Spleen (tissue), 7 donors: ENCODE results near the gene MIPEP.

Source experiments
- CTCF ChIP-seq, 11 experiments: fragments of 200-600 bp in 7 of 11; fragments of 450-650 bp in 4 of 11; sonication (generic) in 4 of 11; IDR thresholded peaks in 8 of 11; conservative IDR thresholded peaks in 3 of 11; 1 replicate in 7 of 11; 2 replicates in 4 of 11; pipeline versions ENCODE4 v1.4.0 to v1.8.0; 2016 to 2021; ENCODE audit warnings: antibody characterized with exemption in 11 of 11, inconsistent platforms in 4 of 11, mild to moderate bottlenecking in 1 of 11
- POLR2A ChIP-seq, 3 donors: fragments of 450-650 bp; IDR thresholded peaks; one replicate each; pipeline ENCODE4 v1.5.1; 2017; ENCODE audit warnings: antibody characterized with exemption in 3 of 3, mild to moderate bottlenecking in 1 of 3
- POLR2AphosphoS5 ChIP-seq, 3 donors: sonication (generic); formaldehyde crosslinking; IDR thresholded peaks; one replicate each; pipeline ENCODE4 v1.5.1; 2017; ENCODE audit warnings: antibody characterized with exemption in 3 of 3
- donor health status: DM: no; HTN: no; CAD: no; lungs with moderate emphysema.
- donor health status: DM: no; HTN: no; CAD: no.
- donor health status: DM: no; HTN: no; CAD: no.

DNA sequence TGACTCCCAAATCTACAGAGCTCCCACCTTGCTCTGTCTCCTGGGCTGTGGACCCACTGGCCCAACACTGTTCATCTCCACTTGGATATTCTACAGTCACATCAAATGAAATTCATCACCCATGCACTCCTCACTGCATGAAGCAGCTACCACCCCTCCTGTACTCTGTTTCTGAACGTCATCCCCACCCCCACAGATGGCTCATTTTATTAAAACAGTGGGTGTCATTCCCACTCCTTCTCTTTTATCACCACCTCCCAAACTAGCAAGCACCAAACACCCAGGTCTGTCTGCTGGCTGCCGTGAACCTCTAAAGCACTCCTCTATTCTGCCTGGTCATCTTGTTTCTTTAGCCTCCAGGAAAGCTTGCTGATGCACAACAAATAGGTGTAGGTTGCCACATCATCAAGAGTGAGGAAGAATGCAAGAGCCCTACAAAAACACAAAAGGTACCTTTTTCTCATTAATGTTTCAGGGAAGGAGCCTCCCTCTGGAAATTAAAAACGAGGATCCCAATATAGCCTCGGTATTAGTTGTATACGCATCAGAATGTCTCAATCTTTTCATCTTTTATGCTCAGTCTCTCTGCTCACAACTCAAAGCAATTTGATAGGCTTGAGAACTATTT lies 91.8 kb downstream of the MIPEP start:
- TF ChIP-seq CTCF (IDR thresholded peaks at IDR 0.05 in 8 of 11, conservative IDR thresholded peaks at IDR 0.05 in 3 of 11) (no peak), POLR2AphosphoS5 (IDR thresholded peaks at IDR 0.05) (no peak), POLR2A (IDR thresholded peaks at IDR 0.05) (no peak)
